SU-DHL-6 (cell line): Measurements from ENCODE around the gene SUCLG2.

Experiments used
- H2AFZ ChIP-seq: fragments of 200-600 bp; sonication (generic); 2 replicates; pipeline ENCODE4 v1.6.1; 2014; ENCODE audit warnings: low read depth, mild to moderate bottlenecking, moderate library complexity, mixed read lengths, antibody characterized with exemption, low read length; ENCODE audit not compliant: severe bottlenecking
- H3F3A ChIP-seq: fragments of 200-600 bp; shearing (Covaris generic); 2 replicates; pipeline ENCODE4 v1.6.0; 2016; ENCODE audit warnings: antibody characterized with exemption, mild to moderate bottlenecking; ENCODE audit not compliant: insufficient read depth
- H3K27ac ChIP-seq: fragments of 200-600 bp; sonication (generic); 2 replicates; pipeline ENCODE4 v1.5.1; 2016; ENCODE audit warnings: low read depth, mild to moderate bottlenecking, low read length, moderate library complexity, mixed read lengths
- H3K27me3 ChIP-seq: fragments of 200-600 bp; sonication (generic), shearing (Covaris generic); 2 replicates; pipeline ENCODE4 v1.6.0; 2014; ENCODE audit warnings: mild to moderate bottlenecking, low read length
- H3K36me3 ChIP-seq: fragments of 200-600 bp; sonication (generic); 2 replicates; pipeline ENCODE4 v1.6.1; 2014; ENCODE audit warnings: mild to moderate bottlenecking, low read length, mixed read lengths
- H3K4me2 ChIP-seq: fragments of 300-600, 200-600 bp; shearing (Covaris generic), sonication (generic); 2 replicates; pipeline ENCODE4 v1.6.0; 2014; ENCODE audit warnings: low read length, low read depth, mild to moderate bottlenecking; ENCODE audit not compliant: poor library complexity, severe bottlenecking
- H3K4me3 ChIP-seq: fragments of 200-600 bp; sonication (generic); 2 replicates; pipeline ENCODE4 v1.5.1; 2014; ENCODE audit warnings: antibody characterized with exemption, low read length, mild to moderate bottlenecking, mixed read lengths; ENCODE audit not compliant: insufficient read depth, poor library complexity, severe bottlenecking
- H3K79me2 ChIP-seq: fragments of 200-600 bp; sonication (generic); 2 replicates; pipeline ENCODE4 v1.6.1; 2014; ENCODE audit warnings: mild to moderate bottlenecking, low read length, moderate library complexity; ENCODE audit not compliant: insufficient read depth
- H3K9ac ChIP-seq: fragments of 200-600 bp; sonication (generic); 2 replicates; pipeline ENCODE4 v1.7.0; 2014; ENCODE audit warnings: mild to moderate bottlenecking, low read length
- H3K9me2 ChIP-seq: fragments of 200-600 bp; sonication (generic); replicated peaks from 2 replicates; pipeline ENCODE4 v1.6.1; 2014; ENCODE audit warnings: low read length; ENCODE audit not compliant: insufficient read depth
- H3K9me3 ChIP-seq: fragments of 200-600 bp; sonication (generic); 2 replicates; pipeline ENCODE4 v1.6.1; 2014; ENCODE audit warnings: low read length, mixed read lengths; ENCODE audit not compliant: insufficient read depth
- H4K20me1 ChIP-seq: fragments of 200-600 bp; sonication (generic); 2 replicates; pipeline ENCODE4 v1.6.1; 2014; ENCODE audit warnings: low read depth, mild to moderate bottlenecking, antibody characterized with exemption, low read length, moderate library complexity, mixed read lengths
- EZH2phosphoT487 ChIP-seq: fragments of 200-600 bp; sonication (generic), shearing (Covaris generic); conservative IDR thresholded peaks from 2 replicates; pipeline ENCODE4 v1.6.1; 2018; ENCODE audit warnings: mild to moderate bottlenecking, antibody characterized with exemption, low read length, moderate library complexity, mixed read lengths
- TF ChIP-seq, protein P1 (sequence below): fragments of 200-600 bp; sonication (generic); IDR thresholded peaks from one replicate; pipeline ENCODE4 v1.5.1; 2017; ENCODE audit warnings: antibody characterized with exemption, mild to moderate bottlenecking, low read length, moderate library complexity; ENCODE audit not compliant: insufficient read depth, poor library complexity, severe bottlenecking

SUCLG2 gene

GRCh38 chr3:67497746-67498145, 156.7 kb downstream of the SUCLG2 start:
- no peak overlapping the region for H3K4me3 ChIP-seq
- no peaks in the 10 kb centered on the region for H3K9me2 ChIP-seq
- TF ChIP-seq EZH2phosphoT487, result no peak
- TF ChIP-seq, protein P1, sequence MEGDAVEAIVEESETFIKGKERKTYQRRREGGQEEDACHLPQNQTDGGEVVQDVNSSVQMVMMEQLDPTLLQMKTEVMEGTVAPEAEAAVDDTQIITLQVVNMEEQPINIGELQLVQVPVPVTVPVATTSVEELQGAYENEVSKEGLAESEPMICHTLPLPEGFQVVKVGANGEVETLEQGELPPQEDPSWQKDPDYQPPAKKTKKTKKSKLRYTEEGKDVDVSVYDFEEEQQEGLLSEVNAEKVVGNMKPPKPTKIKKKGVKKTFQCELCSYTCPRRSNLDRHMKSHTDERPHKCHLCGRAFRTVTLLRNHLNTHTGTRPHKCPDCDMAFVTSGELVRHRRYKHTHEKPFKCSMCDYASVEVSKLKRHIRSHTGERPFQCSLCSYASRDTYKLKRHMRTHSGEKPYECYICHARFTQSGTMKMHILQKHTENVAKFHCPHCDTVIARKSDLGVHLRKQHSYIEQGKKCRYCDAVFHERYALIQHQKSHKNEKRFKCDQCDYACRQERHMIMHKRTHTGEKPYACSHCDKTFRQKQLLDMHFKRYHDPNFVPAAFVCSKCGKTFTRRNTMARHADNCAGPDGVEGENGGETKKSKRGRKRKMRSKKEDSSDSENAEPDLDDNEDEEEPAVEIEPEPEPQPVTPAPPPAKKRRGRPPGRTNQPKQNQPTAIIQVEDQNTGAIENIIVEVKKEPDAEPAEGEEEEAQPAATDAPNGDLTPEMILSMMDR, result no peak
- no peak overlapping the region for H2AFZ ChIP-seq
- no peaks in the 10 kb centered on the region for H3K79me2 ChIP-seq
- H3K9me3 ChIP-seq, result no peaks in the 10 kb centered on the region
- H3F3A ChIP-seq, result no peaks in the 10 kb centered on the region
- H3K27ac ChIP-seq, result no peak overlapping the region
- H3K4me2 ChIP-seq, result no peak overlapping the region
- no peaks in the 10 kb centered on the region for H3K27me3 ChIP-seq
- no peaks in the 10 kb centered on the region for H3K36me3 ChIP-seq
- no peak overlapping the region for H3K9ac ChIP-seq
- no peaks in the 10 kb centered on the region for H4K20me1 ChIP-seq

GRCh38 chr3:67495751-67496150, 158.7 kb downstream of the SUCLG2 start:
- H3K9me3 ChIP-seq, result no peaks in the 10 kb centered on the region
- H2AFZ ChIP-seq, result no peak overlapping the region
- no peak overlapping the region for H3K4me3 ChIP-seq
- H3K4me2 ChIP-seq, result no peak overlapping the region
- no peaks in the 10 kb centered on the region for H3F3A ChIP-seq
- H4K20me1 ChIP-seq, result no peaks in the 10 kb centered on the region
- H3K9ac ChIP-seq, result no peak overlapping the region
- no peaks in the 10 kb centered on the region for H3K27me3 ChIP-seq
- H3K36me3 ChIP-seq, result no peaks in the 10 kb centered on the region
- H3K9me2 ChIP-seq, result no peaks in the 10 kb centered on the region
- no peak overlapping the region for H3K27ac ChIP-seq
- TF ChIP-seq EZH2phosphoT487, result no peak
- TF ChIP-seq, protein P1, result no peak
- no peaks in the 10 kb centered on the region for H3K79me2 ChIP-seq

- no peak overlapping the region for H3K4me2 ChIP-seq
- no peaks in the 10 kb centered on the region for H4K20me1 ChIP-seq
- H3K27me3 ChIP-seq, result no peaks in the 10 kb centered on the region
- no peak overlapping the region for H3K9ac ChIP-seq
- TF ChIP-seq, protein P1, result no peak
- TF ChIP-seq EZH2phosphoT487, result no peak
- H3K27ac ChIP-seq, result no peak overlapping the region
- no peak overlapping the region for H2AFZ ChIP-seq
- H3K36me3 ChIP-seq, result no peaks in the 10 kb centered on the region
- no peaks in the 10 kb centered on the region for H3F3A ChIP-seq
- H3K9me2 ChIP-seq, result no peaks in the 10 kb centered on the region
- no peak overlapping the region for H3K4me3 ChIP-seq
- H3K79me2 ChIP-seq, result no peaks in the 10 kb centered on the region
- no peaks in the 10 kb centered on the region for H3K9me3 ChIP-seq
These were observed 160.6 kb downstream of the SUCLG2 start for GRCh38 chr3:67493808-67494207.
